SH-SY5Y (cell line): Measurements from ENCODE around the gene RSBN1.

ENCODE experiments used
- GATA2 ChIP-seq: IDR thresholded peaks from 2 replicates; pipeline ENCODE4 v1.6.1; 2011; ENCODE audit warnings: mild to moderate bottlenecking, low read depth, low read length
- GATA3 ChIP-seq: IDR thresholded peaks from 2 replicates; pipeline ENCODE4 v1.6.1; 2011; ENCODE audit warnings: low read depth, mild to moderate bottlenecking, low read length, moderate library complexity

RSBN1 gene

GRCh38 chr1:113811888-113812660 is at the start of gene RSBN1:
TSS of gene RSBN1 (minus strand) at chr1:113812476. CDS start at chr1:113812412, 64 bp downstream.
- TF ChIP-seq GATA2 (no peak), GATA3 (no peak)

- TF ChIP-seq GATA2 (no peak), GATA3 (no peak)
Measured at GRCh38 chr1:113861641-113862040, 49.4 kb upstream of the RSBN1 start.

GRCh38 chr1:113860891-113861290 is 48.6 kb upstream of the RSBN1 start:
- TF ChIP-seq GATA3 = no peak
- TF ChIP-seq GATA2 = no peak

- TF ChIP-seq GATA2 = no peak
- TF ChIP-seq GATA3 = no peak
Measured at GRCh38 chr1:113859478-113860175, 47.4 kb upstream of the RSBN1 start.

GRCh38 chr1:113858982-113859381 is 46.7 kb upstream of the RSBN1 start:
- TF ChIP-seq GATA3 (no peak), GATA2 (no peak)

GRCh38 chr1:113858418-113858817 is 46.1 kb upstream of the RSBN1 start:
- TF ChIP-seq GATA3 (no peak), GATA2 (no peak)

- TF ChIP-seq GATA2 = no peak
- no peak for TF ChIP-seq GATA3
Measured at GRCh38 chr1:113857776-113858175, 45.5 kb upstream of the RSBN1 start.

GRCh38 chr1:113856401-113856790 is 44.1 kb upstream of the RSBN1 start:
- TF ChIP-seq GATA2 = no peak
- TF ChIP-seq GATA3 = no peak

- TF ChIP-seq GATA3 = no peak
- no peak for TF ChIP-seq GATA2
Measured at GRCh38 chr1:113855630-113856400, 43.5 kb upstream of the RSBN1 start.

- TF ChIP-seq GATA2 = no peak
- TF ChIP-seq GATA3 = no peak
Measured at GRCh38 chr1:113854234-113854633, 42.0 kb upstream of the RSBN1 start.

- no peak for TF ChIP-seq GATA2
- TF ChIP-seq GATA3 = no peak
Measured at GRCh38 chr1:113850127-113850796, 38.0 kb upstream of the RSBN1 start.

GRCh38 chr1:113849072-113849471 is 36.8 kb upstream of the RSBN1 start:
- TF ChIP-seq GATA3 = no peak
- no peak for TF ChIP-seq GATA2

- TF ChIP-seq GATA3 = no peak
- TF ChIP-seq GATA2 = no peak
Measured at GRCh38 chr1:113846391-113847035, 34.2 kb upstream of the RSBN1 start.

GRCh38 chr1:113836534-113836933 is 24.3 kb upstream of the RSBN1 start:
- no peak for TF ChIP-seq GATA2
- TF ChIP-seq GATA3 = no peak
